ENCODE data around the gene MAP2K5. TPM values are rescaled to one million over a fixed set of nuclear protein-coding genes. Genes with fewer than 3 reads are reported as not detected.

Gene MAP2K5
- total RNA-seq, 2 donors from 2014 or later: 27.1 to 30.4 TPM

- Mint-ChIP-seq H3K27ac (peak overlapping the region; percentile 67), H3K4me3 (peak overlapping the region; percentile 92), H3K27me3 (peaks cover 50% of the 10 kb centered on the region), H3K4me1 (peaks cover 41% of the 10 kb centered on the region), H3K36me3 (ENCODE audit: low read depth) (peaks cover 9% of the 10 kb centered on the region)
- no peaks in the 10 kb centered on the region for H3K9me3 ChIP-seq (ENCODE audit: control insufficient read depth, low read length, poor library complexity, severe bottlenecking)
- ATAC-seq: no peak
- no peak for DNase-seq
Measured at GRCh38 chr15:67836134-67836455, 293.6 kb downstream of the MAP2K5 start.

GRCh38 chr15:67836477-67836876 is 294.0 kb downstream of the MAP2K5 start:
- Mint-ChIP-seq H3K4me3 (peak overlapping the region; percentile 92), H3K27me3 (peaks cover 46% of the 10 kb centered on the region), H3K27ac (peak overlapping the region; percentile 67), H3K4me1 (peaks cover 45% of the 10 kb centered on the region), H3K36me3 (ENCODE audit: low read depth) (peaks cover 9% of the 10 kb centered on the region)
- no peaks in the 10 kb centered on the region for H3K9me3 ChIP-seq (ENCODE audit: control insufficient read depth, low read length, poor library complexity, severe bottlenecking)
- ATAC-seq: no peak
- DNase-seq: peak in 2 of 3 donors; percentile 35 to 48

GRCh38 chr15:67836955-67837354 is 294.5 kb downstream of the MAP2K5 start:
- Mint-ChIP-seq H3K27ac (peak overlapping the region; percentile 67), H3K4me1 (peaks cover 46% of the 10 kb centered on the region), H3K36me3 (ENCODE audit: low read depth) (peaks cover 9% of the 10 kb centered on the region), H3K4me3 (no peak overlapping the region), H3K27me3 (peaks cover 44% of the 10 kb centered on the region)
- H3K9me3 ChIP-seq (ENCODE audit: control insufficient read depth, low read length, poor library complexity, severe bottlenecking): no peaks in the 10 kb centered on the region
- no peak for DNase-seq
- ATAC-seq: no peak

- H3K4me1 Mint-ChIP-seq: peaks cover 38% of the 10 kb centered on the region
- H3K27me3 Mint-ChIP-seq: peaks cover 27% of the 10 kb centered on the region
- H3K27ac Mint-ChIP-seq: peak overlapping the region; percentile 100
- H3K36me3 Mint-ChIP-seq (ENCODE audit: low read depth): peaks cover 7% of the 10 kb centered on the region
- H3K4me3 Mint-ChIP-seq: peak overlapping the region; percentile 28
- DNase-seq (no peak), ATAC-seq (no peak)
- no peaks in the 10 kb centered on the region for H3K9me3 ChIP-seq (ENCODE audit: control insufficient read depth, low read length, poor library complexity, severe bottlenecking)
Measured at GRCh38 chr15:67838789-67839332, 296.4 kb downstream of the MAP2K5 start.

DNA sequence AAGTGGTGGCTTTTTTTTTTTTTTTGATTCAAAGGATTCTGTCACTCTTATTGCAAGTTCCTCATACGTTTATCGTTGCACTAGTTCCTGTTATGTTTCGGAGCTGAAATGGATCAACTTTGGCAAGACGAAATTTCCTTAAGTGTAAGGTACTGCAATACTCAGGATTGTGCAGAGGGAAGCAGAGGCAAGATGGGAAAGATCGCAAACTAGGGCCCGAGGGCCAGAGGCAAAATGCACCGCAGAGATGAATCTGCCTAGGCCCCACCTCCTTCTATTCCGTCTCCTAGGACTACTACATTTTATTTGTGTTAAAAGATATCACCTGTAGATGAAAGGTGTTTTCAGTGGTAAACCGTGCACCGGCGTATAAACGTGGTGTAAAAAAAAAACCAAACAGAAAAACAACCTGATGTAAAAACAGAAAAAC is 297.0 kb downstream of the MAP2K5 start:
- H3K4me3 Mint-ChIP-seq: peak overlapping the region; percentile 94
- peaks cover 35% of the 10 kb centered on the region for H3K4me1 Mint-ChIP-seq
- peaks cover 5% of the 10 kb centered on the region for H3K36me3 Mint-ChIP-seq (ENCODE audit: low read depth)

GRCh38 chr15:67839929-67840748 is 297.6 kb downstream of the MAP2K5 start, which contains the start of gene RNU6-1:
RNU6-1 (minus strand) TSS chr15:67840045.
- DNase-seq (peak; percentile 90 to 92 (median 92)), ATAC-seq (peak; percentile 88)
- H3K27ac Mint-ChIP-seq: peak within 1 kb of the TSS; percentile 100
- H3K4me3 Mint-ChIP-seq: peak within 1 kb of the TSS; percentile 94
- peaks cover 5% of the 10 kb centered on the region for H3K36me3 Mint-ChIP-seq (ENCODE audit: low read depth)
- peaks cover 15% of the 10 kb centered on the region for H3K27me3 Mint-ChIP-seq
- no peaks in the 10 kb centered on the region for H3K9me3 ChIP-seq (ENCODE audit: control insufficient read depth, low read length, poor library complexity, severe bottlenecking)
- H3K4me1 Mint-ChIP-seq: peaks cover 30% of the 10 kb centered on the region

More for the DNA sequence above, 297.0 kb downstream of the MAP2K5 start:
- DNase-seq (no peak), ATAC-seq (peak; percentile 66)
- H3K27me3 Mint-ChIP-seq: peaks cover 21% of the 10 kb centered on the region
- peak overlapping the region; percentile 100 for H3K27ac Mint-ChIP-seq
- H3K9me3 ChIP-seq (ENCODE audit: control insufficient read depth, low read length, poor library complexity, severe bottlenecking): no peaks in the 10 kb centered on the region

DNA sequence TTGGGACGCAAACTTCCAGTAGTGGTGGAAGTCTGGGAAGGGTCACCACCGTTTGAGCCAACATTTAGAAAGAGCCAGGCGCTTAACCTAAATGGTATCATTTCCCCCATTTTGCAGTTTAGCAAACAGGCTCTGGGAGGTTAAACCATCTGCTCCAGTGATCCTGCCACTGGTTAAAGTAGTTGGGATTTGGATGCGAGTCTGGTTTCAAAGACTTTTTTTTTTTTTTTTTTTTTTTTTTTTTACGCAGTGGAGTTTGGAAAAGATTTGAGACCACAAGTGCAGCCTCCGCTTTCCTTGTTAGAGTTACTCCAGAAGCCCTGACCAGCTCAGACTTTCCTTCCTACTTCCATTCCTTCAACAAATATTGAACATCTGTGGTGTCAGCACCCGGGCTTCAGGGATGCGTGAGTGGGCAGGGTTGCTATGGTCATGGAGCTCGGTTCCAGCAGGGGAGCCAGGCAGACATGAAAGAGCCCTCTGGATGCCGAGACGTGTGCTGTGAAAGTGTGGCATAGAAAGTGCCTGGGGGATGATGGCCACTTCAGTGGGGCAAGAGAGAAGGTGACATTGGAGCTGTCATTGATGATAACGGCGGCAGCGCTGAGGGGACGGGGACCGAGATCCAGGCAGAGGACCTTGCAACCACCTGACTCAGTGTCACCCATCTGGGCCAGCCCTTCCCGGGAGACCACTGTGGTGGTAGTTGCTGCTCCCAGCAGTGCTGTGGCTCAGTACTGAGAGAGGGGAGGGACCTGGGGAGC is 298.4 kb downstream of the MAP2K5 start:
- Mint-ChIP-seq H3K4me1 (peaks cover 23% of the 10 kb centered on the region), H3K36me3 (ENCODE audit: low read depth) (peaks cover 5% of the 10 kb centered on the region), H3K27me3 (peaks cover 8% of the 10 kb centered on the region), H3K27ac (peak overlapping the region; percentile 100), H3K4me3 (peak overlapping the region; percentile 94)
- no peak for ATAC-seq
- H3K9me3 ChIP-seq (ENCODE audit: control insufficient read depth, low read length, poor library complexity, severe bottlenecking): no peaks in the 10 kb centered on the region
- DNase-seq: no peak

GRCh38 chr15:67841513-67841762 is 298.9 kb downstream of the MAP2K5 start:
- Mint-ChIP-seq H3K27me3 (peaks cover 3% of the 10 kb centered on the region), H3K27ac (peak overlapping the region; percentile 100), H3K4me1 (peaks cover 22% of the 10 kb centered on the region), H3K36me3 (ENCODE audit: low read depth) (peaks cover 5% of the 10 kb centered on the region), H3K4me3 (peak overlapping the region; percentile 94)
- no peaks in the 10 kb centered on the region for H3K9me3 ChIP-seq (ENCODE audit: control insufficient read depth, low read length, poor library complexity, severe bottlenecking)
- no peak for DNase-seq
- no peak for ATAC-seq

- ATAC-seq: no peak
- no peak overlapping the region for H3K27ac Mint-ChIP-seq
- H3K4me3 Mint-ChIP-seq: no peak overlapping the region
- peaks cover 7% of the 10 kb centered on the region for H3K27me3 Mint-ChIP-seq
- peaks cover 20% of the 10 kb centered on the region for H3K4me1 Mint-ChIP-seq
- H3K36me3 Mint-ChIP-seq (ENCODE audit: low read depth): peaks cover 5% of the 10 kb centered on the region
- no peaks in the 10 kb centered on the region for H3K9me3 ChIP-seq (ENCODE audit: control insufficient read depth, low read length, poor library complexity, severe bottlenecking)
- DNase-seq: no peak
Measured at GRCh38 chr15:67843092-67843501, 300.6 kb downstream of the MAP2K5 start.

DNA sequence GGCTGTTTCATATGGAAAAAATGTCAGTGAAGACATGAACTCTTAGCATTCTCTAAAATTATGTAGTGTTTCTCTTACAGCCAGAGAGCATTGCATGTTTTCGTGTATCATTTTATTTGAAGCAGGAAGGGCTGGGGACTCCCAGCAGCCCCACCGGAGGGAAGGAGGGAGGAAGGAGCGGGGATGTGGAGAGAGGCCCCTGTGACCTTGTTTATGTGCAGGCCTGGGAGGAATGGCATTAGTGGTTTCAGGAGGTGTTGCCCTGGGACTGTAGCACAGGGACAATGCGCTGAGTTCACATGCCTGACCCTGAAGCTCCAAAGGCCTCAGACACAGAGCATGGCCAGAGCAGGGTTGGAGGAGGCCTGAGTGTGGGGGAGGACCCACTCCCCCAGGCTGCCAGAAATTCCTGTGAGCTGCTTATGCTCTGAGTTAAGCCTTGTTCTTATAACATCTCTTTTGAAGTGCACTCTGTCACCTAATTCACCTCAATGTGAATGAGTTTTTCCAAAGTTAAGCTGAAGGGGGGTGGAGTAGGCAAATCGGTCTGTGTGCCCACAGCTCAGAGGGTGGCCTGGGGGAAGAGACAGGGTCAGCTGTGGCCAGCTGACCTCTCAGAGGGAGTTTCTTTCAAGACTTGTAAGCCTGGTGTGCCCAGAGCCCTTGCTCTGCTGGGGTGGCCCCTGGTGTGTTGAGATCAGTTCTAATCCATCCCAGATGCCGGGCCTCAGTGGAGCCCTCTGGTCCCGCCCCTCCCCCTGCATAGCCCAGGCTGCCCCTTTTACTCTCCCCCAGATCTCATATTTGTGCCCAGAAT is 301.3 kb downstream of the MAP2K5 start:
- H3K27me3 Mint-ChIP-seq: peaks cover 14% of the 10 kb centered on the region
- no peaks in the 10 kb centered on the region for H3K9me3 ChIP-seq (ENCODE audit: control insufficient read depth, low read length, poor library complexity, severe bottlenecking)
- peaks cover 20% of the 10 kb centered on the region for H3K4me1 Mint-ChIP-seq
- ATAC-seq (no peak), DNase-seq (no peak)
- H3K36me3 Mint-ChIP-seq (ENCODE audit: low read depth): peaks cover 5% of the 10 kb centered on the region
- no peak overlapping the region for H3K4me3 Mint-ChIP-seq
- no peak overlapping the region for H3K27ac Mint-ChIP-seq

DNA sequence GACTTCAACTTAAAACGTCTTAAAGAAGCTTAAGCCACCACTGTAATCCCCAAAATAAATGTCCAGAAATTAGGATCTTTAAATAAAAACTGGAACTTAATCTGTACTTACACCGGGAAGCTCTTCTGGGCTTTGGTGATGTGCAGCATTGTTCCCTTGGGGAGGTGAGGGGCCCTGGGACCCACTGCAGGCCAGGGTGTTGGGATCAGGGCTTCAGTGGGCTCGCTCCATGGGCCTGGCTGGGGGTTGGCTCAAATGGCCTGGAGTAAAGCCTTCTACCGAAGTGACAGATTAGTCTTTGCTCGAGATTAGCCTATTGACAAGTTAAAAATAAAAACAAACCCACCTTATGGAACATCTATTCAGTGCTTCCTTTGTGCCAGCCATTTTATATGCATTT is 303.5 kb downstream of the MAP2K5 start:
- Mint-ChIP-seq H3K27ac (no peak overlapping the region), H3K4me1 (peaks cover 8% of the 10 kb centered on the region), H3K36me3 (ENCODE audit: low read depth) (no peaks in the 10 kb centered on the region), H3K27me3 (peaks cover 25% of the 10 kb centered on the region), H3K4me3 (no peak overlapping the region)
- no peaks in the 10 kb centered on the region for H3K9me3 ChIP-seq (ENCODE audit: control insufficient read depth, low read length, poor library complexity, severe bottlenecking)
- ATAC-seq (no peak), DNase-seq (no peak)

DNA sequence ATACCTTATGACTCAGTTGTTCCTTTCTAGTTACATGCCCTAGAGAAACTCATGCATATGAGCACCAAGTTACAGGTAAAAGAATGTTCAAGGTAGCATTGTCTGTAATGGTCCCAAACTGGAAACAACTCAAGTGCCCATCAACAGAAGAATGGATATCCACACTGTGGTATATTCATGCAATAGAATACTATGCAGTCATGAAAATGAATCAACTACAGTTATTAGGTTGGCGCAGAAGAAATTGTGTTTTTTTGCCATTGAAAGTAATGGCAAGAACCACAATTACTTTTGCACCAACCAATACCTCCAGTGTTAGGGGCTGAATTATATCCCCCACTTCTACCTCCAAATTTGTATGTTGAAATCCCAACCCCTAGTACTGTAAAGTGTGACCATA is 307.0 kb downstream of the MAP2K5 start:
- no peaks in the 10 kb centered on the region for H3K36me3 Mint-ChIP-seq (ENCODE audit: low read depth)
- H3K4me3 Mint-ChIP-seq: no peak overlapping the region
- ATAC-seq (no peak), DNase-seq (no peak)
- H3K27ac Mint-ChIP-seq: no peak overlapping the region
- H3K27me3 Mint-ChIP-seq: peaks cover 41% of the 10 kb centered on the region
- no peaks in the 10 kb centered on the region for H3K4me1 Mint-ChIP-seq
- H3K9me3 ChIP-seq (ENCODE audit: control insufficient read depth, low read length, poor library complexity, severe bottlenecking): no peaks in the 10 kb centered on the region

DNA sequence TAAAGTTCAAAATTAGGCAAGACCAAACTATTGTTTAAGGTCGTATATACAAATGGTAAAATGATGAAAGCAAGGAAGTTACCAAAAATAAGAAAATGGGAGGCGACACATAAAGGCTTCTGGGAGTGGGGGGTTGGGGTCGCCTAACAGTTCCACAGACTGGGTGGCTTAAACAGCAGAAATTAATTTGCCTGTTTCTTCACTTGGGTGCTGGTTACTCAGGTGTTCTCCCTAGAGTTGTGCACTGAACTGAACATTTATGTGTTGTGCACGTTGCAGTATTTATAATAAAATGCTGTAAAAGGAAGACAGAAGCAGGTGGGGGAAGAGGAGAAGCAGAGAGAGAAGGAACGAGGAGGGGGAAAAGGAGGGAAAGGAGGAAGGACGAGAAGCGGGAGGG is 307.8 kb downstream of the MAP2K5 start:
- Mint-ChIP-seq H3K36me3 (ENCODE audit: low read depth) (no peaks in the 10 kb centered on the region), H3K27me3 (peaks cover 41% of the 10 kb centered on the region), H3K4me3 (no peak overlapping the region), H3K27ac (no peak overlapping the region), H3K4me1 (no peaks in the 10 kb centered on the region)
- DNase-seq (no peak), ATAC-seq (no peak)
- no peaks in the 10 kb centered on the region for H3K9me3 ChIP-seq (ENCODE audit: control insufficient read depth, low read length, poor library complexity, severe bottlenecking)

Data from T-helper 17 cell (primary cell).